Activated CD4-positive, alpha-beta T cell treated with anti-CD3 and anti-CD28 coated beads, Interleukin-2, Interleukin-4, amounts not matched to agents 100 ng/mL and 50 ng/mL, durations not matched to agents 16 hours and 8 hours (primary cell): ENCODE results near the gene FGF8.

ENCODE experiments used
- DNase-seq: peaks from one replicate; pipeline ENCODE4 v3.0.0-alpha.2; 2020; ENCODE audit warnings: low spot score

FGF8 gene

DNA sequence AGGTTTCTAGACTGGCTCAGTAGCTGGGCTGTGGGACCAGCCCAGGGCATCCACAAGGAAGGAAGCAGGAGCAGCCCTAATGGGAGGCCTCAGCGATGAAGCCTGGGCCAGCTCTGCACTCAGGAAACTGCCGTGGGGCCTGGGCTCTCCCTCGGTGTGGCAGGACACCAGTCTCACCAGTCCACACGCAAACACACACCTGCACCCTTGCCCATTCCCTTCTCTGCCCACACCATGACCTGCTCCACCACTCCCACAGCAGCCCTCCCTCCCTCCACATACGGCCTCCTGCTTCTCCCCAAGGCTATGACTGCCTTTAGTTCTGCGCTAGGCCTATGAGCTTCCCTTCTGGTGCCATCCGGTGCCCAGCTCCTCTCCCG is 7.1 kb downstream of the FGF8 start:
- no peak for DNase-seq

DNA sequence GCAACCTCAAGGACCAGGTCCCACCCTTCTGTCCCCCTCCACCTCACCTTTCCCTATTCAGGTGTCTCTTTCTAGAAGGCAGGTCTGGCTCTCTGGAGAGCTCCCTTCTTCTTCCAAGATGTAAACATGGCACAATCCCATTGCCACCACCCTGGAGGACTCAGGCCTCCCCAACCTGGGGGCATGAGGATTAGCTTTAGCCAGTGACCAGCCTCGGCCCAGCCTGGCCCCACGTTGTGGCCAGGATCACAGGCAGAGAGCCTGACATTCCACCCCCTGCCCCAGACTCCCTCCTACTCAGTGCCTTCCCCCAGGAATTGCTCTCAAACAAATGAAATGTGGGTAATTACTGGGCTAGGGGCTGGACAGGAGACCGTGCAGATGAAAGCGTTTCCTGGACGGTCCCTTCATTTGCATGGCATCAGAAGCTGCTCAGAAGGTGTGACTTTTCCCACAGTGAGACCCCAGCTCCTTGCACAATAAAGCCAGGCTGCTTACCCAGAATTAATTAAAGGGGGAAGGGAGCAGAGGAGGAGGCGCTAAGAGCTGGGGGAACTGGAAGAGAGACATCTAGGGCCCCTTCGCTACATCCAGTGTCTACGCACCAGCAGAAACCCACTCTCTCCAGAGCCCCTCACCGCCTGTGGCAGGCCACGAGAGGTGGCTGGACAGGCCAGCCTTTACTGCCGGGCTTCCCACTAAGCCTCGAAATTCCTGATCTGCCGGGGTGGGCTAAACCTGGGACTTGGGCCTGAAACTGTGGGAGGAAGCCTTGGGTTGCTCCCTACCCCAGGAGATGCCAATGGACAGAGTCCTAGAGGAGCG is 7.7 kb downstream of the FGF8 start:
- DNase-seq: no peak

GRCh38 chr10:101767600-101767945 is 8.3 kb downstream of the FGF8 start:
- no peak for DNase-seq

- no peak for DNase-seq
Observed at GRCh38 chr10:101766753-101767599, 8.9 kb downstream of the FGF8 start.

- no peak for DNase-seq
Observed at GRCh38 chr10:101766306-101766705, 9.6 kb downstream of the FGF8 start.

GRCh38 chr10:101763141-101763846 is 12.6 kb downstream of the FGF8 start:
- DNase-seq: no peak

DNA sequence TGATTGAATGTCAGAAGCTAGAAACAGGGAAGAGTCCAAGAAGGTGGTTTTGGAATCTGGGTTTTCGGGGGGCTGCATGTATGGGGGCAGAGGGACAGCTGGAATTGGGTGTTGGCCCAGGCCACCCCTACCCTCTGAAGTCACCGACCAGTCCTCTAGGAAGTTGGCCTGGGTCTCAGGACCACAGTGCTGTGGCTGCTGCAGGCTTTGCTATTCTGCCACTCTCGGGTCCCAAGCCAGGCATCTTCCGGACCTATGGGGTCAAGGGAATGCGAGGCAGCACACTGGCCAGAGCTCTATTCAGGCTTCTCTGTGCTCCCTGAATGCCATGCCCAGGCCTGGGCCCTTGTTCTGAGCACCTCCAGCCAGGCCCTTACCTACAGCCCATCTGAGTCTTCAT is 13.2 kb downstream of the FGF8 start:
- no peak for DNase-seq

DNA sequence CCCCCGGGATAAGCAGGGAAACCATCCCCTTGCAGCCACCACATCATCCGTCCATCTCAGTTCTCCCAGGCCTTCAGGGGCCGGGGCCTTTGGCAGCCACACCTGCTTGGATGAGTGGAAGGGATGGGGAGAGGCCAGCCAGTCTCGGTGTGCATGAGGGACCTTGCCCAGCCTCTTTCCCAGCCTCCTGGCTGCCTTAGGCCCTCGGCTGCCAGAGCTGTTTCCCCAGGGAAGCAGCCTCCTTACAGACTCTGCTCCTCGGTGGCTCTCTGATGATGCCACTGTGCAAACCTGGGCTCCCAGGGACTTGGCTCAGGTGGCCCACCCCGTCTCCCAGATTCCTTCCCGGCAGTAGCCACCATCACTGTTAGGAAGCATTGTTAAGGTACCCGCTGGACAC is 14.7 kb downstream of the FGF8 start:
- no peak for DNase-seq

DNA sequence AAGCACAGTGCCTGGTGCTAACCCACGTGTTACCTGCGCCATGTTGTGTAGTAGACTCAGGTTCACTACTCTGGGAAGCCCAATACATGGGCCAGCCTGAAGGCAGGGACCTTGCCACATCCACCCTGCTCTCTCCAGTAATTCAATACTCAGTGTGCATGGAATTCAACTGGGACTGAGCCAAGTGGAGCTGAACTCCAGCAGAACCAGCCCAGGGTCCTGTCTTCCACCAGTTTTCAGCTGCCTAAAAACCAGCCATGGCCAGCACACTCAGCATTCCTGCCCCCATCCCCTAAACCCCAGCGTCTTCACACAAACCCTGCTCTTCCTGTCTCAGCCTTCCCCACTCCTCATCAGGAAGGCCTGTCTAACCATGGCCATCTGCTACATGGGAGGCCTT is 15.4 kb downstream of the FGF8 start:
- DNase-seq: no peak

- DNase-seq: no peak
Observed at GRCh38 chr10:101759309-101760247, 16.3 kb downstream of the FGF8 start.

GRCh38 chr10:101758858-101759257 is 17.1 kb downstream of the FGF8 start:
- DNase-seq: no peak

DNA sequence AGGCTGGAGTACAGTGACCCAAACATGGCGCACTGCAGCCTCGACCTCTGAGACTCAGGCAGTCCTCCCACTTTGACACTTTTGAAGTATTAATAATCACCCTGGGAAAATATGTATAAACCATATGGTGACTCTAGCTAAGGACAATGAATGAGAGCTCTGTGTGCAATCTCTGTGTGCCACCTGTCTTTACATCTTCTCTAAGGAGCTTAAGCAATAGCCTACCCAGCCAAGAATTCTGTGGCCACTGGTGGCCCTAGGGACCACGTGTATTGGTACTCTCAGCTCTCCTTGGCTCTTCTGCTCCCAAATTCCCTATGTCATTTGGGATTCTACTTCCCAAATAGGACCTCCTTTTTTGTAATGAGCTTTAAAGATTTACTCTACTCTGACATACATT is 23.7 kb downstream of the FGF8 start:
- no peak for DNase-seq

- no peak for DNase-seq
Observed at GRCh38 chr10:101749047-101750016, 26.6 kb downstream of the FGF8 start.

DNA sequence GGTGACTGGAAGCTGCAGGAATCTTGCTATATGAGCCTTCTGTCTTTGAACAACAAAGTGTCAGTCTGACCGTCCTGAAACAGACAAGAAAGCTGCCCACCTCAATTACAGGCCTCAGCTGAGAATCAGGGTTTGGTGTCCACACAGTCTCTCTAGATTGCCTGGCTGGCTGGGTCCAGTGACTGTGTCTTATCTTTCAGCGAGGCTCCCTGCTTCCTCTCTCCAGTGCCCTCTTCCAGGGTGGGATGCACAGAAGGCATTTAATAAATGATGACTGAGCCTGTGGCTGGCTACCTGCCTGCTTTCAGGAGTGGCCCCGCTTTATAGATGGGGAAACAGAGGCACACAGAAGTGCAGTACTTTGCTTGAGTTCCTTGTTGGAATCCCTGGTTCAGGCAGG is 27.4 kb downstream of the FGF8 start:
- no peak for DNase-seq

DNA sequence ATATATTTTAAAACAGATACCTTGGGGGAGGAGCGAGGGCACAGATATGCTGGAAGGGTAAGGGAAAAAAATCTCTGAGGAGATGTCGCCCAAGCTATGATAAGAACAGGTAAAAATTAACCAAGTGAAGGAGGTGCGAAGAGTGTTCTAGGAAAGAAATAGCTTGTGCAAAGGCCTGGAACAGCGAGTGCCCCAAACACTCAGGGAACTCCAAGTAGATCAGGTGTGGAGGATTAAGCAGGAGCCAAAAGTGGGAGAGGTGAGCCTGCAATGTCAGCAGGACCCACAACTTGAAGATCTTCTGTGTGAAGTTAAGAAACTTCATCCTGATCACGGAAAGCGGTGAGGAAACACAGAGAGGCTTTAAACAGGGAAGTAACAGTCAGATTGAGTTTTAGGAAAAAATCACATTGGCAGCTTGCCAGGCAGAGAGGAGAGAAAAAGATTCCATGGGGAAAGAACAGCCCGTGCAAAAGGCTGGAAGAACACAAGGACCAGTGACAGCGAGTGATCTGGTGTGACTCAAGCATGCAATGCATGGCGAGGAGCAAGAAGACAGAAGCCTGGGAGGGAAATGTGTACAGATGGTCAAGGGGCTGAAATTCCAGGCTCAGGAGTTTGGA is 30.7 kb downstream of the FGF8 start:
- no peak for DNase-seq

GRCh38 chr10:101744267-101744666 is 31.6 kb downstream of the FGF8 start:
- DNase-seq: no peak

- no peak for DNase-seq
Observed at GRCh38 chr10:101741938-101742337, 34.0 kb downstream of the FGF8 start.

DNA sequence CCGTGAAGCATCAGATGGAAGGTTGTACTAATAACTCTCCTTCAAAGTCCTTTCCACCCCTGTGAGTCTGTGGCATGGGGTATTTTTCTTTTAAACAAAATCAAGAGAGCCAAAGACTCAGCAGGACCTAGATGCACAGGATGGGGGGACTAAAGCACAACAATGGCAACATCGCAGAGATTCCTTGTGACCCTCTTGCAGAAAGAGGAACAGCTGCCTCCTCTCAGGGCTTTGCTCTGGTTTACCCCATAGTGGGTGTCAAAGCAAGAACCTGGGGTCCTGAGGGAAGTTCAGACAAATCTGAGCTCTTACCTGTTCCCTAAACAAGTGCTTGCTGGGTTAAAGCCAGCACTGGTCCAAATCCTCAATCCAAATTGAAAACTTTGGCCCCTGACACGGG is 39.2 kb downstream of the FGF8 start:
- no peak for DNase-seq

DNA sequence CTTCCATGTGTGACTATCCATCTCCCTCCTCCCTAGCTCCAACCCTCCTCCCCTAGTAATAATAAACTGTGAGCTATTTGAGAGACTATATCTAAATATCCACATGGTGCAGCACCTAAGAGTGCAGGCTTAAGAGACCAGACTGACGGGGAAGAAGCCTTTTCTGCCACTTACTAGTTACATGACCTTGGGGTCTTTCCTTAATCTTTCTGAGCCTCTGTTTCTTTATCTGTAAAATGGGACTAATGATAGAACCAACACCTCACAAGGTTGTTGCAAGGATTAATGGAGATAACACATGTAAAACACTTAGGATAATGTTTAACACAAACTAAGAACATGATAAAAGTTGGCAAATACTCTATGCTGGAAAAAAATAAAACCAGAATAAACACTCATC is 43.8 kb downstream of the FGF8 start:
- no peak for DNase-seq

- DNase-seq: no peak
Observed at GRCh38 chr10:101726115-101726387, 49.9 kb downstream of the FGF8 start.
